WTC11 (cell line): Measurements from ENCODE around the gene SP140L.

Experiments
- CREM ChIP-seq: sonication (generic); formaldehyde crosslinking; IDR thresholded peaks from 2 replicates; pipeline ENCODE4 v1.8.1; 2022; ENCODE audit warnings: mild to moderate bottlenecking, missing genetic modification reagents, moderate library complexity
- ELF4 ChIP-seq: sonication (generic); formaldehyde crosslinking; IDR thresholded peaks from 2 replicates; pipeline ENCODE4 v1.8.1; 2022; ENCODE audit warnings: low read depth, mild to moderate bottlenecking, moderate library complexity, missing genetic modification reagents
- NR3C1 ChIP-seq: sonication (generic); formaldehyde crosslinking; conservative IDR thresholded peaks from 2 replicates; pipeline ENCODE4 v1.8.1; 2023; ENCODE audit warnings: low read depth, mild to moderate bottlenecking, missing genetic modification reagents
- TCF7 ChIP-seq: sonication (generic); formaldehyde crosslinking; IDR thresholded peaks from 2 replicates; pipeline ENCODE4 v1.8.0; 2022; ENCODE audit warnings: mild to moderate bottlenecking, low read depth, missing genetic modification reagents, moderate library complexity
- TF ChIP-seq, protein P1 (sequence below): fragments of 200-600 bp; IDR thresholded peaks from 2 replicates; pipeline ENCODE4 v1.8.0; 2022; ENCODE audit warnings: antibody characterized with exemption
- TF ChIP-seq, protein P2 (sequence below): sonication (generic); formaldehyde crosslinking; IDR thresholded peaks from 2 replicates; pipeline ENCODE4 v1.8.1; 2023; ENCODE audit warnings: mild to moderate bottlenecking, missing genetic modification reagents, borderline replicate concordance
- TF ChIP-seq, protein P3 (sequence below): sonication (generic); formaldehyde crosslinking; IDR thresholded peaks from 2 replicates; pipeline ENCODE4 v1.8.0; 2022; ENCODE audit warnings: missing genetic modification reagents
- TF ChIP-seq, protein P4 (sequence below): sonication (generic); formaldehyde crosslinking; IDR thresholded peaks from 2 replicates; pipeline ENCODE4 v1.8.1; 2023; ENCODE audit warnings: mild to moderate bottlenecking, missing genetic modification reagents, moderate library complexity

DNA sequence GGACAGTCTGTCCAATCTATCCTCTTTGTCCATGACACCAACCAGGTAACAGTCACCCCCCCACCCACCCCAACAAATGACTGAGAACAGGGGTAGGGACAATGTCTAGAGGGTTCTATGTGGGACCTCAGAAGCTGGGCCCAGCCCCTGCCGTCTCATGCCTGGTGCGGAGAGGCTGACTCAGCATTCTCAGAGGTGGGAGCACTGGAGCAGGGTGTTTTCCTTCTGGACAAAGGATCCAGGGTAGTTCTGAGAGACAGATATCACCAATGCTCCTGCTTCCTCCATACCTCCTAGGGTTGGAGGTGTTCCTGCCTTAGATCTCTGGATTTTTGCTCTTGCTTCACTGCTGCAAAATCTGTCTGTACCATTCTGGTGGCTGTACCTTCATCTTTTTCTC, 55.1 kb downstream of the SP140L start:
- TF ChIP-seq, protein P1, sequence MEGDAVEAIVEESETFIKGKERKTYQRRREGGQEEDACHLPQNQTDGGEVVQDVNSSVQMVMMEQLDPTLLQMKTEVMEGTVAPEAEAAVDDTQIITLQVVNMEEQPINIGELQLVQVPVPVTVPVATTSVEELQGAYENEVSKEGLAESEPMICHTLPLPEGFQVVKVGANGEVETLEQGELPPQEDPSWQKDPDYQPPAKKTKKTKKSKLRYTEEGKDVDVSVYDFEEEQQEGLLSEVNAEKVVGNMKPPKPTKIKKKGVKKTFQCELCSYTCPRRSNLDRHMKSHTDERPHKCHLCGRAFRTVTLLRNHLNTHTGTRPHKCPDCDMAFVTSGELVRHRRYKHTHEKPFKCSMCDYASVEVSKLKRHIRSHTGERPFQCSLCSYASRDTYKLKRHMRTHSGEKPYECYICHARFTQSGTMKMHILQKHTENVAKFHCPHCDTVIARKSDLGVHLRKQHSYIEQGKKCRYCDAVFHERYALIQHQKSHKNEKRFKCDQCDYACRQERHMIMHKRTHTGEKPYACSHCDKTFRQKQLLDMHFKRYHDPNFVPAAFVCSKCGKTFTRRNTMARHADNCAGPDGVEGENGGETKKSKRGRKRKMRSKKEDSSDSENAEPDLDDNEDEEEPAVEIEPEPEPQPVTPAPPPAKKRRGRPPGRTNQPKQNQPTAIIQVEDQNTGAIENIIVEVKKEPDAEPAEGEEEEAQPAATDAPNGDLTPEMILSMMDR: no peak
- TF ChIP-seq, protein P2, sequence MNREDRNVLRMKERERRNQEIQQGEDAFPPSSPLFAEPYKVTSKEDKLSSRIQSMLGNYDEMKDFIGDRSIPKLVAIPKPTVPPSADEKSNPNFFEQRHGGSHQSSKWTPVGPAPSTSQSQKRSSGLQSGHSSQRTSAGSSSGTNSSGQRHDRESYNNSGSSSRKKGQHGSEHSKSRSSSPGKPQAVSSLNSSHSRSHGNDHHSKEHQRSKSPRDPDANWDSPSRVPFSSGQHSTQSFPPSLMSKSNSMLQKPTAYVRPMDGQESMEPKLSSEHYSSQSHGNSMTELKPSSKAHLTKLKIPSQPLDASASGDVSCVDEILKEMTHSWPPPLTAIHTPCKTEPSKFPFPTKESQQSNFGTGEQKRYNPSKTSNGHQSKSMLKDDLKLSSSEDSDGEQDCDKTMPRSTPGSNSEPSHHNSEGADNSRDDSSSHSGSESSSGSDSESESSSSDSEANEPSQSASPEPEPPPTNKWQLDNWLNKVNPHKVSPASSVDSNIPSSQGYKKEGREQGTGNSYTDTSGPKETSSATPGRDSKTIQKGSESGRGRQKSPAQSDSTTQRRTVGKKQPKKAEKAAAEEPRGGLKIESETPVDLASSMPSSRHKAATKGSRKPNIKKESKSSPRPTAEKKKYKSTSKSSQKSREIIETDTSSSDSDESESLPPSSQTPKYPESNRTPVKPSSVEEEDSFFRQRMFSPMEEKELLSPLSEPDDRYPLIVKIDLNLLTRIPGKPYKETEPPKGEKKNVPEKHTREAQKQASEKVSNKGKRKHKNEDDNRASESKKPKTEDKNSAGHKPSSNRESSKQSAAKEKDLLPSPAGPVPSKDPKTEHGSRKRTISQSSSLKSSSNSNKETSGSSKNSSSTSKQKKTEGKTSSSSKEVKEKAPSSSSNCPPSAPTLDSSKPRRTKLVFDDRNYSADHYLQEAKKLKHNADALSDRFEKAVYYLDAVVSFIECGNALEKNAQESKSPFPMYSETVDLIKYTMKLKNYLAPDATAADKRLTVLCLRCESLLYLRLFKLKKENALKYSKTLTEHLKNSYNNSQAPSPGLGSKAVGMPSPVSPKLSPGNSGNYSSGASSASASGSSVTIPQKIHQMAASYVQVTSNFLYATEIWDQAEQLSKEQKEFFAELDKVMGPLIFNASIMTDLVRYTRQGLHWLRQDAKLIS: no peak
- TF ChIP-seq ELF4 (CRISPR knock-in tag): no peak
- TF ChIP-seq TCF7 (CRISPR knock-in tag): no peak
- no peak for TF ChIP-seq CREM
- TF ChIP-seq, protein P3, sequence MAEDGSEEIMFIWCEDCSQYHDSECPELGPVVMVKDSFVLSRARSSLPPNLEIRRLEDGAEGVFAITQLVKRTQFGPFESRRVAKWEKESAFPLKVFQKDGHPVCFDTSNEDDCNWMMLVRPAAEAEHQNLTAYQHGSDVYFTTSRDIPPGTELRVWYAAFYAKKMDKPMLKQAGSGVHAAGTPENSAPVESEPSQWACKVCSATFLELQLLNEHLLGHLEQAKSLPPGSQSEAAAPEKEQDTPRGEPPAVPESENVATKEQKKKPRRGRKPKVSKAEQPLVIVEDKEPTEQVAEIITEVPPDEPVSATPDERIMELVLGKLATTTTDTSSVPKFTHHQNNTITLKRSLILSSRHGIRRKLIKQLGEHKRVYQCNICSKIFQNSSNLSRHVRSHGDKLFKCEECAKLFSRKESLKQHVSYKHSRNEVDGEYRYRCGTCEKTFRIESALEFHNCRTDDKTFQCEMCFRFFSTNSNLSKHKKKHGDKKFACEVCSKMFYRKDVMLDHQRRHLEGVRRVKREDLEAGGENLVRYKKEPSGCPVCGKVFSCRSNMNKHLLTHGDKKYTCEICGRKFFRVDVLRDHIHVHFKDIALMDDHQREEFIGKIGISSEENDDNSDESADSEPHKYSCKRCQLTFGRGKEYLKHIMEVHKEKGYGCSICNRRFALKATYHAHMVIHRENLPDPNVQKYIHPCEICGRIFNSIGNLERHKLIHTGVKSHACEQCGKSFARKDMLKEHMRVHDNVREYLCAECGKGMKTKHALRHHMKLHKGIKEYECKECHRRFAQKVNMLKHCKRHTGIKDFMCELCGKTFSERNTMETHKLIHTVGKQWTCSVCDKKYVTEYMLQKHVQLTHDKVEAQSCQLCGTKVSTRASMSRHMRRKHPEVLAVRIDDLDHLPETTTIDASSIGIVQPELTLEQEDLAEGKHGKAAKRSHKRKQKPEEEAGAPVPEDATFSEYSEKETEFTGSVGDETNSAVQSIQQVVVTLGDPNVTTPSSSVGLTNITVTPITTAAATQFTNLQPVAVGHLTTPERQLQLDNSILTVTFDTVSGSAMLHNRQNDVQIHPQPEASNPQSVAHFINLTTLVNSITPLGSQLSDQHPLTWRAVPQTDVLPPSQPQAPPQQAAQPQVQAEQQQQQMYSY: no peak
- TF ChIP-seq, protein P4, sequence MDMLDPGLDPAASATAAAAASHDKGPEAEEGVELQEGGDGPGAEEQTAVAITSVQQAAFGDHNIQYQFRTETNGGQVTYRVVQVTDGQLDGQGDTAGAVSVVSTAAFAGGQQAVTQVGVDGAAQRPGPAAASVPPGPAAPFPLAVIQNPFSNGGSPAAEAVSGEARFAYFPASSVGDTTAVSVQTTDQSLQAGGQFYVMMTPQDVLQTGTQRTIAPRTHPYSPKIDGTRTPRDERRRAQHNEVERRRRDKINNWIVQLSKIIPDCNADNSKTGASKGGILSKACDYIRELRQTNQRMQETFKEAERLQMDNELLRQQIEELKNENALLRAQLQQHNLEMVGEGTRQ (CRISPR knock-in tag): no peak
- no peak for TF ChIP-seq NR3C1 (CRISPR knock-in tag)
